Neural progenitor cell (in vitro differentiated cells): ENCODE data around the gene NEGR1. TPM values are rescaled to one million over a fixed set of nuclear protein-coding genes. Genes with fewer than 3 reads are reported as not detected.

ENCODE experiments used
- DNase-seq: peaks from one replicate; pipeline ENCODE4 v3.0.0-alpha.2; 2016; ENCODE audit warnings: low spot score
- H2AFZ ChIP-seq: fragments of 200-600 bp; sonication (generic); replicated peaks from 2 replicates; pipeline ENCODE4 v1.6.1; 2016; ENCODE audit warnings: antibody characterized with exemption
- H3F3A ChIP-seq: fragments of 200-600 bp; sonication (generic); 2 replicates; pipeline ENCODE4 v1.6.1; 2016; ENCODE audit warnings: antibody characterized with exemption, low read depth
- H3K27ac ChIP-seq: fragments of 200-600 bp; sonication (generic); 2 replicates; pipeline ENCODE4 v1.5.1; 2016; ENCODE audit warnings: mild to moderate bottlenecking
- H3K27me3 ChIP-seq: fragments of 200-600 bp; sonication (generic); 2 replicates; pipeline ENCODE4 v1.6.1; 2016; ENCODE audit warnings: mild to moderate bottlenecking, moderate library complexity
- H3K36me3 ChIP-seq: fragments of 200-600 bp; sonication (generic); 2 replicates; pipeline ENCODE4 v1.5.1; 2016
- H3K4me1 ChIP-seq: fragments of 200-600 bp; sonication (generic); 2 replicates; pipeline ENCODE4 v1.6.1; 2016; ENCODE audit warnings: mixed run types
- H3K4me2 ChIP-seq: fragments of 200-600 bp; sonication (generic); 2 replicates; pipeline ENCODE4 v1.6.1; 2016
- H3K4me3 ChIP-seq: fragments of 200-600 bp; sonication (generic); 2 replicates; pipeline ENCODE4 v1.5.1; 2016
- H3K79me2 ChIP-seq: fragments of 200-600 bp; sonication (generic); 2 replicates; pipeline ENCODE4 v1.6.1; 2016; ENCODE audit warnings: low read depth
- H3K9ac ChIP-seq: fragments of 200-600 bp; sonication (generic); 2 replicates; pipeline ENCODE4 v1.6.1; 2016
- H3K9me3 ChIP-seq: fragments of 200-600 bp; sonication (generic); 2 replicates; pipeline ENCODE4 v1.5.1; 2016; ENCODE audit warnings: low read depth
- H4K20me1 ChIP-seq: fragments of 200-600 bp; sonication (generic); 2 replicates; pipeline ENCODE4 v1.6.1; 2016; ENCODE audit warnings: low read depth
- H3K27ac Mint-ChIP-seq: 3 replicates; pipeline ENCODE4 v1.8.0; 2021; ENCODE audit warnings: mixed read lengths
- H3K27me3 Mint-ChIP-seq: 2 replicates; pipeline ENCODE4 v1.8.0; 2022; ENCODE audit warnings: low read depth, mild to moderate bottlenecking, inconsistent platforms, moderate library complexity, mixed read lengths; ENCODE audit not compliant: insufficient read depth
- H3K36me3 Mint-ChIP-seq: 3 replicates; pipeline ENCODE4 v1.8.0; 2021; ENCODE audit warnings: mixed read lengths
- H3K4me1 Mint-ChIP-seq: 3 replicates; pipeline ENCODE4 v1.8.0; 2021; ENCODE audit warnings: mixed read lengths
- H3K4me3 Mint-ChIP-seq: 3 replicates; pipeline ENCODE4 v1.8.0; 2021; ENCODE audit warnings: mild to moderate bottlenecking, moderate library complexity, mixed read lengths
- H3K9me3 Mint-ChIP-seq: 3 replicates; pipeline ENCODE4 v1.8.0; 2020; ENCODE audit warnings: mixed read lengths
- EZH2 ChIP-seq: fragments of 200-600 bp; sonication (generic); IDR thresholded peaks from 2 replicates; pipeline ENCODE4 v1.6.1; 2017; ENCODE audit warnings: antibody characterized with exemption, mild to moderate bottlenecking, moderate library complexity
- EZH2phosphoT487 ChIP-seq: fragments of 200-600 bp; sonication (generic); IDR thresholded peaks from 2 replicates; pipeline ENCODE4 v1.6.1; 2017; ENCODE audit warnings: antibody characterized with exemption
- total RNA-seq: library from RNA; depleted of rRNA; stranded (reverse); fragments of >200 nt; gene quantifications from 2 replicates; pipeline ENCODE4 v1.2.3, GENCODE V29; 2015; ENCODE audit warnings: low replicate concordance
- TF ChIP-seq, protein P1 (sequence below): fragments of 200-600 bp; sonication (generic); IDR thresholded peaks from 2 replicates; pipeline ENCODE4 v1.5.1; 2017; ENCODE audit warnings: antibody characterized with exemption, mild to moderate bottlenecking

The NEGR1 gene
- total RNA-seq, 1 donor from 2014 or later = 0.62 TPM

DNA sequence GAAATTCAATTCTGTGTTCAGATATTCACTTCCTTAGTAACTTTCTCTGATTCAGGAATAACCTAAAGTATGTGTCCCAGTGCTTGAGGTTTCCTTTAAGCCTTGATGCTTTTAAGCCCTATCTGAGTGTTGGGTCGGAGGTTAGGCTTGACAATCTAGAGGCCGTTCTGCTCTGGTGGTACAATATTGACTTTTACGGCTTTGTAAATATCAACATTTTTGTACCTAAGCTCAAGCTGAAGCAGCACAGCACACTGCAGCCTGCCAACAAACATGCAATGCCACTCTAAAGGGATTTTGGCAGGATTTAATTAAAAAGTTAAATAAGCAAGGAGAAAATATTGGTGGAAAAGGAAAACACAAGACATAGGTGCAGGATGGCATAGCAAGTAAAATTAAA, 279.2 kb downstream of the NEGR1 start:
- no peak for DNase-seq
- Mint-ChIP-seq H3K27ac (peak overlapping the region; percentile 37), H3K9me3 (no peaks in the 10 kb centered on the region), H3K4me1 (no peaks in the 10 kb centered on the region), H3K36me3 (no peaks in the 10 kb centered on the region), H3K27me3 (no peaks in the 10 kb centered on the region), H3K4me3 (no peak overlapping the region)
- H3F3A ChIP-seq = no peaks in the 10 kb centered on the region
- H3K79me2 ChIP-seq = no peaks in the 10 kb centered on the region
- H3K27me3 ChIP-seq = no peaks in the 10 kb centered on the region
- H3K4me2 ChIP-seq = no peak overlapping the region
- TF ChIP-seq EZH2phosphoT487 (no peak), EZH2 (no peak)
- TF ChIP-seq, protein P1, sequence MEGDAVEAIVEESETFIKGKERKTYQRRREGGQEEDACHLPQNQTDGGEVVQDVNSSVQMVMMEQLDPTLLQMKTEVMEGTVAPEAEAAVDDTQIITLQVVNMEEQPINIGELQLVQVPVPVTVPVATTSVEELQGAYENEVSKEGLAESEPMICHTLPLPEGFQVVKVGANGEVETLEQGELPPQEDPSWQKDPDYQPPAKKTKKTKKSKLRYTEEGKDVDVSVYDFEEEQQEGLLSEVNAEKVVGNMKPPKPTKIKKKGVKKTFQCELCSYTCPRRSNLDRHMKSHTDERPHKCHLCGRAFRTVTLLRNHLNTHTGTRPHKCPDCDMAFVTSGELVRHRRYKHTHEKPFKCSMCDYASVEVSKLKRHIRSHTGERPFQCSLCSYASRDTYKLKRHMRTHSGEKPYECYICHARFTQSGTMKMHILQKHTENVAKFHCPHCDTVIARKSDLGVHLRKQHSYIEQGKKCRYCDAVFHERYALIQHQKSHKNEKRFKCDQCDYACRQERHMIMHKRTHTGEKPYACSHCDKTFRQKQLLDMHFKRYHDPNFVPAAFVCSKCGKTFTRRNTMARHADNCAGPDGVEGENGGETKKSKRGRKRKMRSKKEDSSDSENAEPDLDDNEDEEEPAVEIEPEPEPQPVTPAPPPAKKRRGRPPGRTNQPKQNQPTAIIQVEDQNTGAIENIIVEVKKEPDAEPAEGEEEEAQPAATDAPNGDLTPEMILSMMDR = no peak
- no peaks in the 10 kb centered on the region for H3K9me3 ChIP-seq
- H2AFZ ChIP-seq = peak overlapping the region; percentile 97
- peaks cover 11% of the 10 kb centered on the region for H3K4me1 ChIP-seq
- no peak overlapping the region for H3K9ac ChIP-seq
- no peak overlapping the region for H3K27ac ChIP-seq
- no peaks in the 10 kb centered on the region for H4K20me1 ChIP-seq
- H3K36me3 ChIP-seq = no peaks in the 10 kb centered on the region
- H3K4me3 ChIP-seq = no peak overlapping the region

DNA sequence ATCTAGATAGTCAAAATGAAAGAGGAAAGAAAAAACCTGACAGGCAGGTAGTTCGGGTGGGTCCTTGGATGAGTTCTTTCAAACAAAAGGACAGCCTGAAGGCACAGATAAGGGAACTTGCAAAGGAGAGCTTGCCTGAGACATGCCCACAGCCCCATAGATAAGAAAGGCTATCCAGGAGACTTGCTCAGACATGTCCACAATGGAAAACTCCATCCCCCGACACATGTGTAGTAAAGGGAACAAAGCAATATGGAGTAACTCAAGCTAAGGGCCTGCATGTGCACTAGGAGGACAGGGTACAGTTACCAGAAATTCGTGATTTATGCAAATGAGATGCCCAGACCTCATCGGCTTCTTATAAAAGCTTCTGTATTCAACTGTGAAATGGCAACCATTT, 281.5 kb downstream of the NEGR1 start:
- peak overlapping the region; percentile 79 for H2AFZ ChIP-seq
- no peak overlapping the region for H3K9ac ChIP-seq
- no peak overlapping the region for H3K4me3 ChIP-seq
- no peaks in the 10 kb centered on the region for H3K27me3 ChIP-seq
- H3K27ac Mint-ChIP-seq = no peak overlapping the region
- H3K9me3 Mint-ChIP-seq = no peaks in the 10 kb centered on the region
- DNase-seq = peak; percentile 19
- H4K20me1 ChIP-seq = no peaks in the 10 kb centered on the region
- no peaks in the 10 kb centered on the region for H3K4me1 Mint-ChIP-seq
- H3K4me3 Mint-ChIP-seq = no peak overlapping the region
- no peaks in the 10 kb centered on the region for H3K79me2 ChIP-seq
- peak overlapping the region; percentile 30 for H3K27ac ChIP-seq
- TF ChIP-seq EZH2 = no peak
- TF ChIP-seq, protein P1 = no peak
- no peak for TF ChIP-seq EZH2phosphoT487
- H3K36me3 ChIP-seq = no peaks in the 10 kb centered on the region
- no peaks in the 10 kb centered on the region for H3K9me3 ChIP-seq
- H3K36me3 Mint-ChIP-seq = no peaks in the 10 kb centered on the region
- peaks cover 11% of the 10 kb centered on the region for H3K4me1 ChIP-seq
- no peak overlapping the region for H3K4me2 ChIP-seq
- no peaks in the 10 kb centered on the region for H3K27me3 Mint-ChIP-seq
- H3F3A ChIP-seq = no peaks in the 10 kb centered on the region

DNA sequence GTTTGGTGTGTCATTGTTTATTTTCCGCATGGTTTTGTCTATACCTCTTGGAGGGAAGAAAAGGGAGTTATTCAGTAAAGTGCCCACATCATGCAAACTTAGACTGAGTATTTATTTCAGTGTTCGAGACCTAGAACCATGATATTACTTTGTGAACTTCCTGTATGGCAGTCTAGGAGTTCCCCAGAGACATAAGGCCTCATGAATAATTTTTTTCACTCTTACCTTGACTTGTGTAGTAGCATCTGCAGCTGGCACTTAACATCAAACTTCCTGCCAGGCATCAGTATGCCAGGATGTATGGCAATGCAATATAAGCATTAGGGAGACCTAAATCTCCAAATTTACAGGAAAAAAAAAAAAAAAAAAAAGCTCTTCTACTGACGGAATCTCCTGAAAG, 287.7 kb downstream of the NEGR1 start:
- H3K27me3 Mint-ChIP-seq = no peaks in the 10 kb centered on the region
- Histone ChIP-seq H3K36me3 (no peaks in the 10 kb centered on the region), H3K27me3 (no peaks in the 10 kb centered on the region), H3K4me2 (no peak overlapping the region), H3K4me1 (no peaks in the 10 kb centered on the region), H3K9me3 (no peaks in the 10 kb centered on the region), H3F3A (no peaks in the 10 kb centered on the region), H2AFZ (no peak overlapping the region), H3K4me3 (no peak overlapping the region), H4K20me1 (no peaks in the 10 kb centered on the region), H3K79me2 (no peaks in the 10 kb centered on the region), H3K9ac (no peak overlapping the region), H3K27ac (no peak overlapping the region)
- H3K36me3 Mint-ChIP-seq = no peaks in the 10 kb centered on the region
- no peak for DNase-seq
- H3K4me1 Mint-ChIP-seq = no peaks in the 10 kb centered on the region
- TF ChIP-seq, protein P1 = no peak
- TF ChIP-seq EZH2 (no peak), EZH2phosphoT487 (no peak)
- no peak overlapping the region for H3K27ac Mint-ChIP-seq
- no peaks in the 10 kb centered on the region for H3K9me3 Mint-ChIP-seq
- H3K4me3 Mint-ChIP-seq = no peak overlapping the region

DNA sequence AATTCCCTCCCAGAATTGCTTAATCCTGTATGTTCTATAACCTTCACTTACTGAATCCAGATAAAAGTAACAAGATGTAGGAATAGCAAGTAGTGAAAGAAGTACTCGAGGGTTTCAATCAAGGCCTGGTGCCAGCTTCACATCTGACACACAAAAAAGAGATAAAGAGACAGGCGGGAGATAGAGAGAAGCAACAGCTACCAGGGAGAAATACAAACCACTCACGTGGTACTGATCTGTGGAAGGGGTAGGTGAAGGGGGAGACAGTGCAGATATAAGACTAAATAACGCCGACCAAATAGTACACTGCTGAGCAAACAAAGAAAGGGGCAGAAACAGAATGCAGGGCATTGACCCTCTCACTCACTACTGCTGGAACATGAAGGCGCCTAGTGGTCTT, 295.2 kb downstream of the NEGR1 start:
- DNase-seq = no peak
- Mint-ChIP-seq H3K36me3 (no peaks in the 10 kb centered on the region), H3K4me1 (no peaks in the 10 kb centered on the region), H3K9me3 (no peaks in the 10 kb centered on the region), H3K27ac (no peak overlapping the region), H3K27me3 (no peaks in the 10 kb centered on the region), H3K4me3 (no peak overlapping the region)
- no peaks in the 10 kb centered on the region for H3F3A ChIP-seq
- H3K36me3 ChIP-seq = no peaks in the 10 kb centered on the region
- H4K20me1 ChIP-seq = no peaks in the 10 kb centered on the region
- no peaks in the 10 kb centered on the region for H3K27me3 ChIP-seq
- no peak overlapping the region for H3K4me3 ChIP-seq
- no peaks in the 10 kb centered on the region for H3K79me2 ChIP-seq
- H3K9ac ChIP-seq = no peak overlapping the region
- H3K4me2 ChIP-seq = no peak overlapping the region
- no peak overlapping the region for H2AFZ ChIP-seq
- H3K9me3 ChIP-seq = no peaks in the 10 kb centered on the region
- H3K27ac ChIP-seq = no peak overlapping the region
- no peaks in the 10 kb centered on the region for H3K4me1 ChIP-seq
- TF ChIP-seq EZH2phosphoT487 (no peak), EZH2 (no peak)
- TF ChIP-seq, protein P1 = no peak
